GM23248 (cell line): ENCODE data around the gene TCF4. TPM values are rescaled to one million over a fixed set of nuclear protein-coding genes. Genes with fewer than 3 reads are reported as not detected.

Experiments used
- DNase-seq: peaks from one replicate; pipeline ENCODE4 v3.0.0-alpha.2; 2015
- H2AFZ ChIP-seq: fragments of 200-600 bp; sonication (generic); 2 replicates; pipeline ENCODE4 v1.6.1; 2016; ENCODE audit warnings: antibody characterized with exemption
- H3F3A ChIP-seq: fragments of 200-600 bp; sonication (generic); 2 replicates; pipeline ENCODE4 v1.6.1; 2016; ENCODE audit warnings: mild to moderate bottlenecking, antibody characterized with exemption, mixed run types; ENCODE audit not compliant: insufficient read depth
- H3K27ac ChIP-seq: fragments of 200-600 bp; sonication (generic); 2 replicates; pipeline ENCODE4 v1.5.1; 2016; ENCODE audit warnings: mild to moderate bottlenecking
- H3K27me3 ChIP-seq: fragments of 200-600 bp; sonication (generic); replicated peaks from 2 replicates; pipeline ENCODE4 v1.6.1; 2016; ENCODE audit warnings: mild to moderate bottlenecking; ENCODE audit not compliant: insufficient read depth
- H3K36me3 ChIP-seq: fragments of 200-600 bp; sonication (generic); 2 replicates; pipeline ENCODE4 v1.6.1; 2016; ENCODE audit warnings: low read depth, mild to moderate bottlenecking
- H3K4me1 ChIP-seq: fragments of 200-600 bp; sonication (generic); 2 replicates; pipeline ENCODE4 v1.6.1; 2016; ENCODE audit warnings: mild to moderate bottlenecking; ENCODE audit not compliant: insufficient read depth
- H3K4me2 ChIP-seq: fragments of 200-600 bp; sonication (generic); one replicate; pipeline ENCODE4 v1.6.1; 2016; ENCODE audit warnings: mild to moderate bottlenecking; ENCODE audit not compliant: unreplicated experiment
- H3K4me3 ChIP-seq: fragments of 200-600 bp; sonication (generic); 2 replicates; pipeline ENCODE4 v1.5.1; 2016; ENCODE audit warnings: mild to moderate bottlenecking
- H3K79me2 ChIP-seq: fragments of 200-600 bp; sonication (generic); 2 replicates; pipeline ENCODE4 v1.6.1; 2016; ENCODE audit warnings: mild to moderate bottlenecking; ENCODE audit not compliant: insufficient read depth
- H3K9ac ChIP-seq: fragments of 200-600 bp; sonication (generic); 2 replicates; pipeline ENCODE4 v1.6.1; 2016; ENCODE audit warnings: mild to moderate bottlenecking
- H3K9me2 ChIP-seq: fragments of 200-600 bp; sonication (generic); 2 replicates; pipeline ENCODE4 v1.6.1; 2016; ENCODE audit warnings: mixed run types, mild to moderate bottlenecking, moderate library complexity; ENCODE audit not compliant: insufficient read depth
- H3K9me3 ChIP-seq: fragments of 200-600 bp; sonication (generic); one replicate; pipeline ENCODE4 v1.6.1; 2017; ENCODE audit warnings: low read depth
- H4K20me1 ChIP-seq: fragments of 200-600 bp; sonication (generic); 2 replicates; pipeline ENCODE4 v1.6.0; 2016; ENCODE audit not compliant: insufficient read depth
- EZH2 ChIP-seq: fragments of 200-600 bp; sonication (generic); IDR thresholded peaks from 2 replicates; pipeline ENCODE4 v1.6.1; 2018; ENCODE audit warnings: antibody characterized with exemption, mild to moderate bottlenecking; ENCODE audit not compliant: insufficient read depth, poor library complexity, severe bottlenecking
- EZH2phosphoT487 ChIP-seq: fragments of 200-600 bp; sonication (generic); IDR thresholded peaks from 2 replicates; pipeline ENCODE4 v1.6.1; 2018; ENCODE audit warnings: antibody characterized with exemption, moderate library complexity, mild to moderate bottlenecking, low read depth; ENCODE audit not compliant: insufficient read depth
- WGBS, 2 experiments: methylation state at CpG; one replicate each; pipeline ENCODE4 v1.1.6; 2015 to 2017; ENCODE audit warnings: low lambda C conversion rate in 2 of 2, low coverage in 1 of 2; ENCODE audit errors: missing lambda C conversion rate in 2 of 2; 5-methylcytosine and 5-hydroxymethylcytosine counted together
- in situ Hi-C: fragments of 300-500 bp; cut with MboI; formaldehyde crosslinking; loops from 2 replicates; pipeline ENCODE4 v1.15.0; 2020
- polyA plus RNA-seq: library from polyadenylated mRNA; unstranded; fragments of >200 nt; fragmentation: Nextera tagmentation; extraction: Ambion mirVana; gene quantifications from 2 replicates; pipeline ENCODE4 v1.2.1, GENCODE V29; 2016
- total RNA-seq: library from RNA; depleted of rRNA; stranded (reverse); fragments of >200 nt; shearing (Covaris generic); gene quantifications from 2 replicates; pipeline ENCODE4 v1.2.3, GENCODE V29; 2014

Gene TCF4
- total and polyA plus RNA-seq, 2 experiments from 2014 or later, result 54.5 to 59.3 TPM

DNA sequence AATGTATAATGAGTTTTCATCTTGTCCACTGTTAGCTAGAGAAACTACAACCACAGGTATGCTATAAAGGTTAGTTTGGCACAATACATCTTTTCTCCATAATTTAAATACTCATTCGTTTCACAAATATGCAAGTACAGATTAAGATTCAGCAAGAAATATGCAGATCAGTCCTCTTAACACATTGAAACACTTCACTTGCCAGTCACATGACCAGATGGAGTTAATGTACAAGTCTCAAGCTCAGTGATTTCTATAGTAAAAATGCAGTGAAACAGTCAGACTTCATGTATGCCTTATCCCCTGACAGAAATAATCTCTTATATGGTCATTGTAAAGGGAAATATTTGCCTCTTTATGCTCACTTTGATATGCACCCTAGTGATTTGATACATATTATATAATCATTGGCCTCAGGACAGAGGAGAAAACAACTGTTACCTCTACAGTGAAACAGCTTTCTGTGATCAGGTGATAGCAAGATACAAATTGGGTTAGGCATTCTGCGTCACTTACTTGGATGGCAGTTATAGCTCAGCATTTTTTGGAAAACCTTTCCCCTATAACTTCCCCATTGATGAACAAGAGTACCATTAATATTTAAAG lies 104.6 kb downstream of the TCF4 start:
- H3K36me3 ChIP-seq, result no peaks in the 10 kb centered on the region
- TF ChIP-seq EZH2phosphoT487 (no peak), EZH2 (no peak)
- in situ Hi-C loops, result no loop called here
- no peak overlapping the region for H3K4me3 ChIP-seq
- H3K9me3 ChIP-seq, result no peaks in the 10 kb centered on the region
- peaks cover 94% of the 10 kb centered on the region for H3K79me2 ChIP-seq
- H3K4me2 ChIP-seq, result no peak overlapping the region
- no peaks in the 10 kb centered on the region for H4K20me1 ChIP-seq
- H3K4me1 ChIP-seq, result peaks cover 20% of the 10 kb centered on the region
- peaks cover 13% of the 10 kb centered on the region for H3F3A ChIP-seq
- no peak overlapping the region for H3K27ac ChIP-seq
- DNase-seq, result no peak
- H2AFZ ChIP-seq, result no peak overlapping the region
- no peaks in the 10 kb centered on the region for H3K9me2 ChIP-seq
- no peaks in the 10 kb centered on the region for H3K27me3 ChIP-seq
- no peak overlapping the region for H3K9ac ChIP-seq
- 55 to 65% methylated on average over 2 of the region's 2 CpGs for WGBS, 2 experiments

DNA sequence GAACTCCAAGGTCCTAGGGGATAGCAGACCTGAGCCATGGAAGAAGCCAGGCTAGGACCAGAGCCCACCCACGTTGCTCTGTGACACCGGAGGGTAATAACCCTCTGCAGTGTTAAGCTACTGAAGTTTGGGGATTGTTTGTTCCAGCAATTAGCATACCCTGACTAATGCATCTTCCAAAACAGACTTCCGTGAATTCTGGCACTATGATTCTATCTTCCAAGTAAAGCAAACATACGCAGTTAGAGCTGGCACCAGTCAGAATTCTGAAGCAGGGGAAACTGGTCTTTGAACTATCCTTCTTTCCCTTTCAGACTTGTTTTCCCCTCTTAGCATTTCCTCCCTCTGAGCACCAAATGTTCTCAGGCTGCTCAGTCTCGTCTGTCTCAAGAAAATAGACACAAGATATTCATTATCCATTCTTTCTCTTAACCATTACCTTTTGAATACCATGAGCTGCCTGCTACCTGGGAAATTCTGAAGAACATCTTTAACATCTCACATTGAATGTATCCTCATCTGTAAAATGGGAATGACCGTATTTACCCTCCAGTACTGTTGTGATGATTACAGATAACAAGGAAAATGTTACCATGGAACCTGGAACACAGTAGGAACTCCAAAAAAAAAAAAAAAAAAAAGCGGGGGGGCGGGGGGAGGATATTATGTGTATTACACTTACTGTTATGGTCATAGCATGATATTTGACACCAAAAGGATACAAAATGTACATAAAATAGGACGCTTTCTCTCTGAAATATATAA lies 108.2 kb downstream of the TCF4 start:
- peaks cover 84% of the 10 kb centered on the region for H3K79me2 ChIP-seq
- H4K20me1 ChIP-seq, result no peaks in the 10 kb centered on the region
- in situ Hi-C loops, result no loop called here
- H3K4me3 ChIP-seq, result no peak overlapping the region
- H3K27me3 ChIP-seq, result no peaks in the 10 kb centered on the region
- TF ChIP-seq EZH2 (no peak), EZH2phosphoT487 (no peak)
- no peak overlapping the region for H3K9ac ChIP-seq
- 94 to 97% methylated on average over 9 of the region's 9 CpGs for WGBS, 2 experiments
- peaks cover 25% of the 10 kb centered on the region for H3F3A ChIP-seq
- H2AFZ ChIP-seq, result no peak overlapping the region
- peaks cover 25% of the 10 kb centered on the region for H3K4me1 ChIP-seq
- no peaks in the 10 kb centered on the region for H3K36me3 ChIP-seq
- H3K27ac ChIP-seq, result no peak overlapping the region
- DNase-seq, result no peak
- H3K9me2 ChIP-seq, result no peaks in the 10 kb centered on the region
- H3K4me2 ChIP-seq, result no peak overlapping the region
- H3K9me3 ChIP-seq, result no peaks in the 10 kb centered on the region

DNA sequence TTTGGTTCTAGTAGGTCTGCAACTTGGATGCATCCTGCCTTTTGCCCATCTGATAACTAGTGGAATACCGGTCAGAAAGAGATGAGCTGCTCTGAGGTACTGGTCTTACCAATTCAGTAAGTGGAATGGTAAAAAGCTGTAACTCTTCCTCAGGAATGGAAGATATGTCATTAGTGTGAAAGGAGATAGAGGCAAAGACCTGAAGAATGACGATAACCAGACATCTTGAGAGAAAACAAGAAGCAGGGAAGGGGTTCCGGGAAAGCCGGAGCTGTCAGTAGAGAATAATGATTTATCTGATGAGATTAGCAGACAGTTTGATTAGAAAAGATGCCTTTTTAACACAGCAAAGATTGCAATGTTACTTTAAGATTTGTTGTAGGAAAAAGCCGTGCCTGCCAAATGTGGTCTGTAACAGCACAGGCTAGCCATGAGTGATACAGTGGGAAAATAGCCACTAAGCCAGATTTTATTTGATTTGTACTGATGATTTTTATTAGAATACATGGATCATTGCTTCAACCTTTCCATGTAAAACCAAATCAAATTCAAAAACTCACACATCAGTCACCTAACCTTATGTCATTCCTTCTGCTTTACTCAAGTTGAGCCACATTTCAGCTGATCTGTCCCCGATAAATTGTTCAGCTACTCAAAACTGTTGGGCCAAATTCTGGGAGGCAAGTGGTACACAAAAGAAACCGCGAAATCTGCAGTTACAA lies 110.0 kb downstream of the TCF4 start:
- Histone ChIP-seq H3K9me2 (no peaks in the 10 kb centered on the region), H3K9ac (peak overlapping the region; percentile 78), H3K4me2 (peak overlapping the region; percentile 94), H3K79me2 (peaks cover 84% of the 10 kb centered on the region), H3K27ac (peak overlapping the region; percentile 79), H3K4me3 (peak overlapping the region; percentile 88), H3K36me3 (no peaks in the 10 kb centered on the region), H4K20me1 (no peaks in the 10 kb centered on the region), H3K27me3 (no peaks in the 10 kb centered on the region), H3K9me3 (no peaks in the 10 kb centered on the region), H3F3A (peaks cover 25% of the 10 kb centered on the region), H3K4me1 (peaks cover 25% of the 10 kb centered on the region), H2AFZ (peak overlapping the region; percentile 72)
- WGBS, 2 experiments, result 2 to 3% methylated on average over 8 of the region's 8 CpGs
- no peak for TF ChIP-seq EZH2
- TF ChIP-seq EZH2phosphoT487, result no peak
- in situ Hi-C loops, result no loop called here
- peak; percentile 79 for DNase-seq

DNA sequence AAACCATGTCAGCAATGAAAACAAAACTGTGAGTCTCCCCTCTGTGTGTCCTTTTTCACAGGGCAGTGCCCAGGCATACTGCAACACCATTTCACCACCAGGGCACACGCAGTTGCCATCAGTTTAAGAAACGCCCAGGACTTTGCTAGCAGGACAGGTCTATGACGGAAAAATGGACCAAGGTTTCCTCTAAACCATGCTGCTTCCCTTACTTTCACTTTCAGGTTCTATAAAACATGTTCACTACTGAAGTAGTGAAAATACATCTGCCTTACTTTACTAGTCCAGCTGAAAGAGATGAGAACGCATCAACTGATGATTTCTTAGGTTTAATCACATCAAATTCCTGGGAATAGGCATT lies 110.5 kb downstream of the TCF4 start:
- H4K20me1 ChIP-seq, result no peaks in the 10 kb centered on the region
- H3K9ac ChIP-seq, result peak overlapping the region; percentile 78
- H3K9me3 ChIP-seq, result no peaks in the 10 kb centered on the region
- no peaks in the 10 kb centered on the region for H3K36me3 ChIP-seq
- H3K79me2 ChIP-seq, result peaks cover 88% of the 10 kb centered on the region
- no peaks in the 10 kb centered on the region for H3K9me2 ChIP-seq
- WGBS, 2 experiments, result 3% methylated on average over 4 of the region's 4 CpGs
- peak overlapping the region; percentile 94 for H3K4me2 ChIP-seq
- peaks cover 25% of the 10 kb centered on the region for H3F3A ChIP-seq
- peak; percentile 82 for DNase-seq
- peaks cover 25% of the 10 kb centered on the region for H3K4me1 ChIP-seq
- no peaks in the 10 kb centered on the region for H3K27me3 ChIP-seq
- peak overlapping the region; percentile 88 for H3K4me3 ChIP-seq
- H2AFZ ChIP-seq, result peak overlapping the region; percentile 72
- TF ChIP-seq EZH2phosphoT487 (no peak), EZH2 (no peak)
- peak overlapping the region; percentile 79 for H3K27ac ChIP-seq
- in situ Hi-C loops, result no loop called here
